Rectal smooth muscle tissue (tissue), 1 donor: Measurements from ENCODE around the gene SLIT1.

ENCODE experiments used
- H3K27ac ChIP-seq: one replicate; pipeline ENCODE4 v1.7.0; 2013; ENCODE audit warnings: low read depth, low read length, inconsistent platforms
- H3K27me3 ChIP-seq: one replicate; pipeline ENCODE4 v1.7.0; 2013; ENCODE audit warnings: low read length; ENCODE audit not compliant: control insufficient read depth, insufficient read depth
- H3K36me3 ChIP-seq: one replicate; pipeline ENCODE4 v1.7.0; 2013; ENCODE audit warnings: low read length; ENCODE audit not compliant: control insufficient read depth, insufficient read depth
- H3K4me1 ChIP-seq: one replicate; pipeline ENCODE4 v1.7.0; 2013; ENCODE audit warnings: low read length; ENCODE audit not compliant: control insufficient read depth, insufficient read depth
- H3K4me3 ChIP-seq: one replicate; pipeline ENCODE4 v1.7.0; 2013; ENCODE audit warnings: low read length
- H3K9ac ChIP-seq: one replicate; pipeline ENCODE4 v1.7.0; 2013; ENCODE audit warnings: low read length

Gene SLIT1

GRCh38 chr10:97131181-97131628 is 54.6 kb downstream of the SLIT1 start:
- H3K4me1 ChIP-seq: no peaks in the 10 kb centered on the region
- H3K9ac ChIP-seq: no peak overlapping the region
- no peak overlapping the region for H3K4me3 ChIP-seq
- no peak overlapping the region for H3K27ac ChIP-seq
- H3K36me3 ChIP-seq: no peaks in the 10 kb centered on the region
- no peaks in the 10 kb centered on the region for H3K27me3 ChIP-seq

- Histone ChIP-seq H3K27me3 (no peaks in the 10 kb centered on the region), H3K36me3 (no peaks in the 10 kb centered on the region), H3K4me1 (no peaks in the 10 kb centered on the region), H3K27ac (no peak overlapping the region), H3K9ac (no peak overlapping the region), H3K4me3 (no peak overlapping the region)
Observed at GRCh38 chr10:97129666-97130065, 56.1 kb downstream of the SLIT1 start.

GRCh38 chr10:97128516-97129154 is 57.1 kb downstream of the SLIT1 start:
- no peaks in the 10 kb centered on the region for H3K4me1 ChIP-seq
- no peak overlapping the region for H3K27ac ChIP-seq
- no peaks in the 10 kb centered on the region for H3K27me3 ChIP-seq
- no peak overlapping the region for H3K4me3 ChIP-seq
- H3K9ac ChIP-seq: no peak overlapping the region
- no peaks in the 10 kb centered on the region for H3K36me3 ChIP-seq

GRCh38 chr10:97128039-97128492 is 57.7 kb downstream of the SLIT1 start:
- no peak overlapping the region for H3K4me3 ChIP-seq
- H3K4me1 ChIP-seq: no peaks in the 10 kb centered on the region
- no peak overlapping the region for H3K9ac ChIP-seq
- no peaks in the 10 kb centered on the region for H3K27me3 ChIP-seq
- no peaks in the 10 kb centered on the region for H3K36me3 ChIP-seq
- no peak overlapping the region for H3K27ac ChIP-seq

GRCh38 chr10:97127509-97127908 is 58.2 kb downstream of the SLIT1 start:
- H3K9ac ChIP-seq: no peak overlapping the region
- H3K27me3 ChIP-seq: no peaks in the 10 kb centered on the region
- H3K4me3 ChIP-seq: no peak overlapping the region
- H3K4me1 ChIP-seq: no peaks in the 10 kb centered on the region
- no peak overlapping the region for H3K27ac ChIP-seq
- no peaks in the 10 kb centered on the region for H3K36me3 ChIP-seq

- Histone ChIP-seq H3K9ac (no peak overlapping the region), H3K27me3 (no peaks in the 10 kb centered on the region), H3K4me3 (no peak overlapping the region), H3K4me1 (no peaks in the 10 kb centered on the region), H3K27ac (no peak overlapping the region), H3K36me3 (no peaks in the 10 kb centered on the region)
Observed at GRCh38 chr10:97124211-97124610, 61.5 kb downstream of the SLIT1 start.

- Histone ChIP-seq H3K4me1 (no peaks in the 10 kb centered on the region), H3K27me3 (no peaks in the 10 kb centered on the region), H3K4me3 (no peak overlapping the region), H3K27ac (no peak overlapping the region), H3K36me3 (no peaks in the 10 kb centered on the region), H3K9ac (no peak overlapping the region)
Observed at GRCh38 chr10:97123765-97124164, 62.0 kb downstream of the SLIT1 start.

GRCh38 chr10:97121041-97121440 is 64.7 kb downstream of the SLIT1 start:
- Histone ChIP-seq H3K4me1 (no peaks in the 10 kb centered on the region), H3K4me3 (no peak overlapping the region)

GRCh38 chr10:97120370-97120769 is 65.4 kb downstream of the SLIT1 start:
- Histone ChIP-seq H3K27me3 (no peaks in the 10 kb centered on the region), H3K4me1 (no peaks in the 10 kb centered on the region), H3K4me3 (no peak overlapping the region), H3K27ac (no peak overlapping the region), H3K36me3 (no peaks in the 10 kb centered on the region), H3K9ac (no peak overlapping the region)

More at GRCh38 chr10:97121041-97121440, 64.7 kb downstream of the SLIT1 start:
- no peaks in the 10 kb centered on the region for H3K36me3 ChIP-seq
- H3K27ac ChIP-seq: no peak overlapping the region
- no peaks in the 10 kb centered on the region for H3K27me3 ChIP-seq
- H3K9ac ChIP-seq: no peak overlapping the region

- Histone ChIP-seq H3K4me3 (no peak overlapping the region), H3K27ac (no peak overlapping the region), H3K4me1 (no peaks in the 10 kb centered on the region), H3K36me3 (no peaks in the 10 kb centered on the region), H3K27me3 (no peaks in the 10 kb centered on the region), H3K9ac (no peak overlapping the region)
Observed at GRCh38 chr10:97119058-97119745, 66.6 kb downstream of the SLIT1 start.

- H3K36me3 ChIP-seq: no peaks in the 10 kb centered on the region
- H3K27ac ChIP-seq: no peak overlapping the region
- no peak overlapping the region for H3K9ac ChIP-seq
- no peaks in the 10 kb centered on the region for H3K27me3 ChIP-seq
- H3K4me3 ChIP-seq: no peak overlapping the region
- H3K4me1 ChIP-seq: no peaks in the 10 kb centered on the region
Observed at GRCh38 chr10:97117372-97117771, 68.4 kb downstream of the SLIT1 start.

- no peaks in the 10 kb centered on the region for H3K27me3 ChIP-seq
- no peak overlapping the region for H3K9ac ChIP-seq
- no peaks in the 10 kb centered on the region for H3K36me3 ChIP-seq
- H3K4me3 ChIP-seq: no peak overlapping the region
- no peak overlapping the region for H3K27ac ChIP-seq
- no peaks in the 10 kb centered on the region for H3K4me1 ChIP-seq
Observed at GRCh38 chr10:97116462-97117162, 69.1 kb downstream of the SLIT1 start.
